Keratinocyte (primary cell): Measurements from ENCODE around the gene LASP1NB.

Experiments
- EZH2 ChIP-seq: IDR thresholded peaks from one replicate; pipeline ENCODE4 v1.6.1; 2012; ENCODE audit warnings: inconsistent platforms, mild to moderate bottlenecking, low read length, moderate library complexity
- TF ChIP-seq, protein P1 (sequence below), 3 experiments: IDR thresholded peaks in 1 of 3; conservative IDR thresholded peaks in 1 of 3; optimal IDR thresholded peaks in 1 of 3; 2 replicates in 2 of 3; 3 replicates in 1 of 3; pipeline versions ENCODE3 to v1.5.1; 2011; ENCODE audit warnings: low read length in 3 of 3, mild to moderate bottlenecking in 3 of 3, moderate library complexity in 2 of 3, control low read depth in 1 of 3, inconsistent platforms in 1 of 3; ENCODE audit not compliant: insufficient read depth in 2 of 3; ENCODE audit errors: extremely low read depth in 1 of 3

DNA sequence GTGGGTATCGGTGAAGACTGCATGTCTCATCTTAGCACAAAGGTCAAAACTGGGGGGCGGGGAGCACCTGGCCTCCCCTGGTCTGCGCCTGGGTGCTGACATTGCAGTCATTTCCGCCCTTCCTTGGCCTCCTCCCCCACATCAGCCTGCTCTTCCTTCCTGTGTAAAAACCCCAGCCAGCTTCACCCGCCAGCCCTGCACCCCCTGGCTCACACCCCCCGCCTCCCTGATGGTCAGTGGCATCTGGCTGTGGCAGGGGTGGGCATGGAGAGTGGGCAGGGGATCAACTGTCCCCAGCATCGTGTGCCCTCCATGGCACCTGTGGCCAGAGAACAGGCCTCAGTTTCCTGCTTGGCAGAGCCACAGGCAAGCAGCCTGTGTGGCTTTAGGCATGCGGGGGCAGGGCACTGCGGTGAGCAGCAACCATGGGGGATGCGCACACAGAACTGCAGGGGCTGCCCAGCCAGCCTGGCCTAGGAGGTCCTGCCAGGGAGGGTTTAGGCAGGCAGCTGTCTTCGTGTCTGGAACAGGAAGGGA is 26.5 kb upstream of the LASP1NB start:
- no peak for TF ChIP-seq EZH2
- TF ChIP-seq, protein P1, sequence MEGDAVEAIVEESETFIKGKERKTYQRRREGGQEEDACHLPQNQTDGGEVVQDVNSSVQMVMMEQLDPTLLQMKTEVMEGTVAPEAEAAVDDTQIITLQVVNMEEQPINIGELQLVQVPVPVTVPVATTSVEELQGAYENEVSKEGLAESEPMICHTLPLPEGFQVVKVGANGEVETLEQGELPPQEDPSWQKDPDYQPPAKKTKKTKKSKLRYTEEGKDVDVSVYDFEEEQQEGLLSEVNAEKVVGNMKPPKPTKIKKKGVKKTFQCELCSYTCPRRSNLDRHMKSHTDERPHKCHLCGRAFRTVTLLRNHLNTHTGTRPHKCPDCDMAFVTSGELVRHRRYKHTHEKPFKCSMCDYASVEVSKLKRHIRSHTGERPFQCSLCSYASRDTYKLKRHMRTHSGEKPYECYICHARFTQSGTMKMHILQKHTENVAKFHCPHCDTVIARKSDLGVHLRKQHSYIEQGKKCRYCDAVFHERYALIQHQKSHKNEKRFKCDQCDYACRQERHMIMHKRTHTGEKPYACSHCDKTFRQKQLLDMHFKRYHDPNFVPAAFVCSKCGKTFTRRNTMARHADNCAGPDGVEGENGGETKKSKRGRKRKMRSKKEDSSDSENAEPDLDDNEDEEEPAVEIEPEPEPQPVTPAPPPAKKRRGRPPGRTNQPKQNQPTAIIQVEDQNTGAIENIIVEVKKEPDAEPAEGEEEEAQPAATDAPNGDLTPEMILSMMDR (optimal IDR thresholded peaks at IDR 0.05 in 1 of 3, IDR thresholded peaks at IDR 0.05 in 1 of 3, conservative IDR thresholded peaks at IDR 0.05 in 1 of 3; ENCODE audit: extremely low read depth in 1 of 3, insufficient read depth in 2 of 3, low read length in 3 of 3), result no peak
